Esophagus muscularis mucosa (tissue), 4 donors: ENCODE measurements around the gene MYH16.

ENCODE experiments used
- CTCF ChIP-seq, 3 experiments: fragments of 200-600 bp in 2 of 3; fragments of 450-650 bp in 1 of 3; sonication (generic) in 2 of 3; IDR thresholded peaks; one replicate each; pipeline ENCODE4 v1.5.1; 2017 to 2019; ENCODE audit warnings: antibody characterized with exemption in 3 of 3, mild to moderate bottlenecking in 2 of 3, moderate library complexity in 1 of 3
- EP300 ChIP-seq: sonication (generic); formaldehyde crosslinking; IDR thresholded peaks from one replicate; pipeline ENCODE4 v1.6.1; 2017; ENCODE audit warnings: antibody characterized with exemption
- POLR2A ChIP-seq: fragments of 450-650 bp; IDR thresholded peaks from one replicate; pipeline ENCODE4 v1.6.1; 2017; ENCODE audit warnings: antibody characterized with exemption, moderate library complexity, mild to moderate bottlenecking, low read depth
- POLR2AphosphoS5 ChIP-seq, 2 donors: sonication (generic); formaldehyde crosslinking; IDR thresholded peaks; one replicate each; pipeline ENCODE4 v1.6.1; 2017; ENCODE audit warnings: antibody characterized with exemption in 2 of 2

GRCh38 chr7:99289185-99289584 is 16.5 kb downstream of the MYH16 start:
- TF ChIP-seq CTCF (IDR thresholded peaks at IDR 0.05) (no peak), POLR2AphosphoS5 (IDR thresholded peaks at IDR 0.05) (no peak), POLR2A (no peak), EP300 (no peak)
